Smooth muscle cell of trachea (primary cell): Measurements from ENCODE around the gene POLR2H. TPM values are rescaled to one million over a fixed set of nuclear protein-coding genes. Genes with fewer than 3 reads are reported as not detected.

ENCODE experiments used
- total RNA-seq: library from RNA; depleted of rRNA; stranded (reverse); fragments of >200 nt; gene quantifications from 2 replicates; pipeline ENCODE4 v1.2.1, GENCODE V29; 2014

Gene POLR2H
- 52.3 and 98.0 TPM in 2 replicates for total RNA-seq

GRCh38 chr3:184361532-184361931 is at the start of gene POLR2H, which contains the start of gene CLCN2:
POLR2H (plus strand) TSS chr3:184361710; CDS start chr3:184363493, 1,783 bp downstream.
CLCN2 (minus strand) TSS chr3:184361605; CDS start chr3:184361479, 126 bp downstream.

GRCh38 chr3:184314363-184314699 is 47.2 kb upstream of the POLR2H start, which contains the start of gene EIF4G1:
EIF4G1 (plus strand) TSS chr3:184314606; CDS start chr3:184315797, 1,191 bp downstream.

GRCh38 chr3:184337399-184337714 is 24.2 kb upstream of the POLR2H start, which contains the start of gene FAM131A:
FAM131A (plus strand) TSS chr3:184337600; CDS start chr3:184337631, 31 bp downstream.

GRCh38 chr3:184377882-184378445 is 16.5 kb downstream of the POLR2H start, which contains the start of gene THPO:
THPO (minus strand) TSS chr3:184378207; CDS start chr3:184376259, 1,948 bp downstream.

GRCh38 chr3:184379358-184380184 is 18.1 kb downstream of the POLR2H start, which contains the start of gene CHRD:
CHRD (plus strand) TSS chr3:184380054; CDS start chr3:184380319, 265 bp downstream.

Other genes with a start within 250 kb of the POLR2H start
- gene EIF2B5, start 226.4 kb upstream of the POLR2H start, total RNA-seq: 25.0 and 32.1 TPM in 2 replicates
- gene DVL3, start 206.3 kb upstream of the POLR2H start, total RNA-seq: 29.1 and 53.8 TPM in 2 replicates
- gene AP2M1, start 186.9 kb upstream of the POLR2H start, total RNA-seq: 374 and 506 TPM in 2 replicates
- 47.3 and 89.0 TPM in 2 replicates for gene ABCF3, start 175.5 kb upstream of the POLR2H start, total RNA-seq
- not detected in 2 replicates for gene VWA5B2, start 132.1 kb upstream of the POLR2H start, total RNA-seq
- 24.0 and 25.3 TPM in 2 replicates for gene ALG3, start 112.7 kb upstream of the POLR2H start, total RNA-seq
- 0.87 and 2.0 TPM in 2 replicates for gene EEF1AKMT4, start 112.0 kb upstream of the POLR2H start, total RNA-seq
- gene CAMK2N2, start 100.2 kb upstream of the POLR2H start, total RNA-seq: not detected in 2 replicates
- under 0.01 TPM in 1 of 2 replicates, not detected in the other for gene ECE2, start 85.7 kb upstream of the POLR2H start, total RNA-seq
- 403 and 574 TPM in 2 replicates for gene PSMD2, start 62.5 kb upstream of the POLR2H start, total RNA-seq
- gene EIF4G1, start 47.1 kb upstream of the POLR2H start, total RNA-seq: 315 and 337 TPM in 2 replicates
- gene FAM131A, start 24.1 kb upstream of the POLR2H start, total RNA-seq: 25.7 and 33.4 TPM in 2 replicates
- gene CLCN2, start 105 bp upstream of the POLR2H start, total RNA-seq: 4.1 and 6.9 TPM in 2 replicates
- gene THPO, start 16.5 kb downstream of the POLR2H start, total RNA-seq: 0.15 and 0.83 TPM in 2 replicates
- gene CHRD, start 18.3 kb downstream of the POLR2H start, total RNA-seq: 0.73 and 2.6 TPM in 2 replicates
- 12.4 and 18.0 TPM in 2 replicates for gene EPHB3, start 200.1 kb downstream of the POLR2H start, total RNA-seq